Kidney (tissue), 14 donors: ENCODE data around the gene FZD1. TPM values are rescaled to one million over a fixed set of nuclear protein-coding genes. Genes with fewer than 3 reads are reported as not detected.

Experiments
- DNase-seq, 5 donors: peaks; one replicate each; pipeline ENCODE4 v3.0.0-alpha.2; 2013 to 2020
- FAIRE-seq: peaks from 2 replicates; lab custom pipeline; 2012; peaks lifted over from hg19 to GRCh38; lab: Jason Lieb, UNC
- H3K27ac ChIP-seq, 2 donors: one replicate each; pipeline ENCODE4 v1.7.0; 2013; ENCODE audit warnings: low read depth in 2 of 2, low read length in 2 of 2, inconsistent platforms in 1 of 2
- H3K27me3 ChIP-seq: one replicate; pipeline ENCODE4 v1.7.1; 2013; ENCODE audit warnings: low read length, inconsistent platforms; ENCODE audit not compliant: control insufficient read depth, insufficient read depth
- H3K36me3 ChIP-seq, 3 donors: one replicate each; pipeline versions ENCODE4 v1.7.0 to v1.7.1; 2013; ENCODE audit warnings: low read length in 3 of 3, control low read depth in 1 of 3, inconsistent platforms in 1 of 3; ENCODE audit not compliant: insufficient read depth in 3 of 3, control insufficient read depth in 2 of 3
- H3K4me1 ChIP-seq, 3 donors: one replicate each; pipeline versions ENCODE4 v1.7.0 to v1.7.1; 2013; ENCODE audit warnings: low read length in 3 of 3, inconsistent platforms in 1 of 3, low read depth in 1 of 3; ENCODE audit not compliant: control insufficient read depth in 2 of 3, insufficient read depth in 2 of 3
- H3K4me3 ChIP-seq, 3 donors: one replicate each; pipeline versions ENCODE4 v1.7.0 to v1.8.1; 2013; ENCODE audit warnings: low read length in 3 of 3, control low read depth in 1 of 3, inconsistent platforms in 1 of 3
- H3K9ac ChIP-seq, 3 donors: one replicate each; pipeline versions ENCODE4 v1.7.0 to v1.7.1; 2013; ENCODE audit warnings: low read length in 3 of 3, control low read depth in 1 of 3, inconsistent platforms in 1 of 3
- H3K9me3 ChIP-seq, 3 donors: one replicate each; pipeline versions ENCODE4 v1.7.0 to v1.7.1; 2013; ENCODE audit warnings: low read length in 3 of 3, control low read depth in 1 of 3, inconsistent platforms in 1 of 3; ENCODE audit not compliant: control insufficient read depth in 2 of 3, insufficient read depth in 1 of 3
- CTCF ChIP-seq: IDR thresholded peaks from 3 replicates; pipeline ENCODE4 v1.5.1; 2012; ENCODE audit warnings: mild to moderate bottlenecking, moderate library complexity, borderline replicate concordance; ENCODE audit not compliant: insufficient read depth; ENCODE audit errors: extremely low read depth
- intact Hi-C: fragments of 100-400 bp; cut with DNase I; formaldehyde crosslinking; loops from one replicate; pipeline ENCODE4 v1.11.1; 2022
- polyA plus RNA-seq: library from polyadenylated mRNA; stranded (reverse); fragments of 350-450 nt; fragmentation: Illumina TruSeq; extraction: RNeasy Lipid Tissue Mini Kit (QIAGEN cat#74804); gene quantifications from one replicate; pipeline ENCODE4 v1.2.3, GENCODE V29; 2014; ENCODE audit warnings: low read depth, low replicate concordance; ENCODE audit not compliant: insufficient read depth
- total RNA-seq: library from RNA; stranded (reverse); fragmentation: NEBNext Ultra II Directional; extraction: Animal tissue kit (Norgen Biotek cat#: 25700); gene quantifications from one replicate; pipeline ENCODE4 v1.2.1, GENCODE V29; 2021
- donor health status: control.
- donor health status: control.
- donor health status: control.
- donor health status: control.
- donor health status: control.
- donor health status: DM: yes; HTN: yes; CAD: no.
- donor health status: Normal renal cell carcinoma (clear cell type).

FZD1 gene
- total and polyA plus RNA-seq, 2 donors from 2014 or later: 8.6 to 34.8 TPM

DNA sequence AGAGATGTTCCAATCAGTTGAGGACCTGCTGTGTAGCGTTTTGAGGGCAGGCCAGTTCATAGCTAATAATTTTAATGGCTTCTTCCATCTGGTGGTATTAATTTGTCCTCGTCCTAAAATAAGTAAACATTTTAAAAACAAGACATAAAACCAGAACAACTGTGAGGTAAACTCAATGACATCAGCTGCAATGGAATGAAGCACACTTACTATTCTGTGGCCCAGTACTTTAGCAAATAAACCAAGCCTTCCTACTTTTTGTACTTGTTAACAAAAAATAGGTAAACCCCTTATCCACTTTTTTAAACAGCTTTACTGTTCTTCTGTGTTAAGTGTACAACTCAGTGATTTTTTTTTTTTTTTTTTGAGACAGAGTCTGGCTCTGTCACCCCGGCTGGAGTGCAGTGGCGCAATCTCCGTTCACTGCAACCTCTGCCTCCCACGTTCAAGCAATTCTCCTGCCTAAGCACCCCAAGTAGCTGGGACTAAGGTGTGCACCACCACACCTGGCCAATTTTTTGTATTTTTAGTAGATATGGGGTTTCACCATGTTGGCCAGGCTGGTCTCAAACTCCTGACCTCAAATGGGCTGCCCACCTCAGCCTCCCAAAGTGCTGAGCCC, 28.9 kb upstream of the FZD1 start:
- H3K27me3 ChIP-seq: no peaks in the 10 kb centered on the region
- no peaks in the 10 kb centered on the region for H3K36me3 ChIP-seq
- FAIRE-seq: no peak
- H3K9me3 ChIP-seq: no peaks in the 10 kb centered on the region
- H3K9ac ChIP-seq: no peak overlapping the region
- TF ChIP-seq CTCF: no peak
- intact Hi-C loops: no loop called here
- no peak overlapping the region for H3K4me3 ChIP-seq
- H3K27ac ChIP-seq: no peak overlapping the region
- no peaks in the 10 kb centered on the region for H3K4me1 ChIP-seq
- no peak for DNase-seq

GRCh38 chr7:91239171-91239604, 25.0 kb upstream of the FZD1 start:
- Histone ChIP-seq H3K4me3 (no peak overlapping the region), H3K9me3 (no peaks in the 10 kb centered on the region), H3K4me1 (no peaks in the 10 kb centered on the region), H3K9ac (no peak overlapping the region), H3K27me3 (no peaks in the 10 kb centered on the region), H3K27ac (no peak overlapping the region), H3K36me3 (no peaks in the 10 kb centered on the region)
- intact Hi-C loops: no loop called here
- no peak for TF ChIP-seq CTCF
- peak in 1 of 5 donors; percentile 21 for DNase-seq
- no peak for FAIRE-seq

GRCh38 chr7:91239772-91240171, 24.5 kb upstream of the FZD1 start:
- Histone ChIP-seq H3K36me3 (no peaks in the 10 kb centered on the region), H3K27ac (no peak overlapping the region), H3K9ac (no peak overlapping the region), H3K4me1 (no peaks in the 10 kb centered on the region), H3K4me3 (no peak overlapping the region), H3K27me3 (no peaks in the 10 kb centered on the region), H3K9me3 (no peaks in the 10 kb centered on the region)
- no peak for FAIRE-seq
- TF ChIP-seq CTCF: no peak
- no peak for DNase-seq
- intact Hi-C loops: no loop called here

- DNase-seq: peak in 1 of 5 donors; percentile 46
- H3K4me3 ChIP-seq: no peak overlapping the region
- H3K27ac ChIP-seq: no peak overlapping the region
- H3K9ac ChIP-seq: no peak overlapping the region
- no peaks in the 10 kb centered on the region for H3K4me1 ChIP-seq
- H3K36me3 ChIP-seq: no peaks in the 10 kb centered on the region
- intact Hi-C loops: no loop called here
- H3K9me3 ChIP-seq: no peaks in the 10 kb centered on the region
- no peak for FAIRE-seq
- TF ChIP-seq CTCF: no peak
- no peaks in the 10 kb centered on the region for H3K27me3 ChIP-seq
Measured at GRCh38 chr7:91240376-91240941, 23.8 kb upstream of the FZD1 start.
